Karpas-422 (cell line): Measurements from ENCODE around the gene ABCC11. TPM values are rescaled to one million over a fixed set of nuclear protein-coding genes. Genes with fewer than 3 reads are reported as not detected.

ENCODE experiments used
- DNase-seq: peaks from one replicate; pipeline ENCODE4 v3.0.0-alpha.2; 2015
- H2AFZ ChIP-seq: fragments of 200-600 bp; sonication (generic); 2 replicates; pipeline ENCODE4 v1.6.1; 2014; ENCODE audit warnings: antibody characterized with exemption, low read length, mixed read lengths
- H3K27ac ChIP-seq: fragments of 200-600 bp; sonication (generic); 2 replicates; pipeline ENCODE4 v1.5.1; 2014; ENCODE audit warnings: mild to moderate bottlenecking, low read length, moderate library complexity
- H3K27me3 ChIP-seq: fragments of 200-600 bp; sonication (generic); 2 replicates; pipeline ENCODE4 v1.6.1; 2014; ENCODE audit warnings: low read length, mixed read lengths
- H3K36me3 ChIP-seq: fragments of 200-600 bp; sonication (generic); 2 replicates; pipeline ENCODE4 v1.6.1; 2014; ENCODE audit warnings: low read length, mixed read lengths; ENCODE audit not compliant: insufficient read depth
- H3K4me1 ChIP-seq: fragments of 200-600 bp; sonication (generic); 2 replicates; pipeline ENCODE4 v1.6.1; 2014; ENCODE audit warnings: mild to moderate bottlenecking, low read length, mixed read lengths
- H3K4me2 ChIP-seq: fragments of 200-600 bp; sonication (generic); 2 replicates; pipeline ENCODE4 v1.6.1; 2014; ENCODE audit warnings: low read length, low read depth, mild to moderate bottlenecking; ENCODE audit not compliant: poor library complexity, severe bottlenecking
- H3K4me3 ChIP-seq: fragments of 200-600 bp; sonication (generic); 2 replicates; pipeline ENCODE4 v1.5.1; 2014; ENCODE audit warnings: mild to moderate bottlenecking, antibody characterized with exemption, low read length, mixed read lengths
- H3K79me2 ChIP-seq: fragments of 200-600 bp; sonication (generic); 2 replicates; pipeline ENCODE4 v1.6.1; 2014; ENCODE audit warnings: mild to moderate bottlenecking, low read length, mixed read lengths
- H3K9ac ChIP-seq: fragments of 200-600 bp; sonication (generic); 2 replicates; pipeline ENCODE4 v1.6.0; 2014; ENCODE audit warnings: low read length
- H3K9me2 ChIP-seq: fragments of 200-600 bp; sonication (generic), shearing (Covaris generic); replicated peaks from 2 replicates; pipeline ENCODE4 v1.6.0; 2014; ENCODE audit warnings: mild to moderate bottlenecking, low read length, moderate library complexity; ENCODE audit not compliant: insufficient read depth
- H3K9me3 ChIP-seq: fragments of 300-700, 200-600 bp; sonication (generic); 2 replicates; pipeline ENCODE4 v1.6.1; 2014; ENCODE audit warnings: low read length, mixed read lengths
- H4K20me1 ChIP-seq: fragments of 200-600 bp; sonication (generic); 2 replicates; pipeline ENCODE4 v1.6.1; 2014; ENCODE audit warnings: mild to moderate bottlenecking, antibody characterized with exemption, low read length, low read depth; ENCODE audit not compliant: insufficient read depth
- total RNA-seq: library from RNA; depleted of rRNA; stranded (reverse); fragments of >200 nt; shearing (Covaris generic); gene quantifications from 2 replicates; pipeline ENCODE4 v1.2.3, GENCODE V29; 2014; ENCODE audit warnings: low replicate concordance

The ABCC11 gene
- total RNA-seq, 1 experiment from 2014 or later: 0.15 TPM

- no peaks in the 10 kb centered on the region for H3K9me2 ChIP-seq
- H3K79me2 ChIP-seq: no peaks in the 10 kb centered on the region
- H3K27ac ChIP-seq: peak overlapping the region; percentile 14; the same call in 1 of the 2 replicates
- H3K9me3 ChIP-seq: no peaks in the 10 kb centered on the region
- H4K20me1 ChIP-seq: no peaks in the 10 kb centered on the region
- peak overlapping the region; percentile 19; the same call in 1 of the 2 replicates for H2AFZ ChIP-seq
- H3K4me3 ChIP-seq: peak overlapping the region; percentile 30; the same call in 1 of the 2 replicates
- H3K36me3 ChIP-seq: no peaks in the 10 kb centered on the region
- H3K4me2 ChIP-seq: peak overlapping the region; percentile 53
- peaks cover 24% of the 10 kb centered on the region for H3K4me1 ChIP-seq
- H3K27me3 ChIP-seq: no peaks in the 10 kb centered on the region
- peak; percentile 87 for DNase-seq
- peak overlapping the region; percentile 23 for H3K9ac ChIP-seq
Measured at GRCh38 chr16:48126801-48127644, 120.3 kb downstream of the ABCC11 start.

GRCh38 chr16:48125888-48126287, 121.5 kb downstream of the ABCC11 start:
- DNase-seq: no peak
- Histone ChIP-seq H3K4me3 (no peak overlapping the region), H3K27me3 (no peaks in the 10 kb centered on the region), H4K20me1 (no peaks in the 10 kb centered on the region), H3K79me2 (no peaks in the 10 kb centered on the region), H3K9ac (no peak overlapping the region), H3K4me1 (peaks cover 24% of the 10 kb centered on the region), H3K9me2 (no peaks in the 10 kb centered on the region), H3K9me3 (no peaks in the 10 kb centered on the region), H3K27ac (no peak overlapping the region), H3K4me2 (no peak overlapping the region), H3K36me3 (no peaks in the 10 kb centered on the region), H2AFZ (no peak overlapping the region)

GRCh38 chr16:48124266-48124665, 123.1 kb downstream of the ABCC11 start:
- Histone ChIP-seq H3K27me3 (no peaks in the 10 kb centered on the region), H3K9me3 (no peaks in the 10 kb centered on the region), H3K79me2 (no peaks in the 10 kb centered on the region), H3K9ac (no peak overlapping the region), H3K27ac (no peak overlapping the region), H3K4me2 (no peak overlapping the region), H3K4me1 (peaks cover 24% of the 10 kb centered on the region), H3K4me3 (no peak overlapping the region), H2AFZ (no peak overlapping the region), H4K20me1 (no peaks in the 10 kb centered on the region), H3K9me2 (no peaks in the 10 kb centered on the region), H3K36me3 (no peaks in the 10 kb centered on the region)
- no peak for DNase-seq

- Histone ChIP-seq H3K4me1 (peaks cover 17% of the 10 kb centered on the region), H3K9me3 (no peaks in the 10 kb centered on the region), H2AFZ (no peak overlapping the region), H3K4me3 (no peak overlapping the region), H3K79me2 (no peaks in the 10 kb centered on the region), H3K27ac (no peak overlapping the region), H3K9ac (no peak overlapping the region), H3K27me3 (no peaks in the 10 kb centered on the region), H4K20me1 (no peaks in the 10 kb centered on the region), H3K36me3 (no peaks in the 10 kb centered on the region), H3K9me2 (no peaks in the 10 kb centered on the region), H3K4me2 (no peak overlapping the region)
- DNase-seq: no peak
Measured at GRCh38 chr16:48123104-48123788, 124.1 kb downstream of the ABCC11 start.

- Histone ChIP-seq H3K27ac (no peak overlapping the region), H3K4me3 (no peak overlapping the region), H2AFZ (no peak overlapping the region), H3K4me2 (no peak overlapping the region), H3K4me1 (peaks cover 14% of the 10 kb centered on the region), H3K9ac (no peak overlapping the region), H3K27me3 (no peaks in the 10 kb centered on the region), H3K36me3 (no peaks in the 10 kb centered on the region), H3K9me3 (no peaks in the 10 kb centered on the region), H4K20me1 (no peaks in the 10 kb centered on the region), H3K9me2 (no peaks in the 10 kb centered on the region), H3K79me2 (no peaks in the 10 kb centered on the region)
- DNase-seq: no peak
Measured at GRCh38 chr16:48121276-48121675, 126.1 kb downstream of the ABCC11 start.

GRCh38 chr16:48118841-48119240, 128.5 kb downstream of the ABCC11 start:
- Histone ChIP-seq H3K27me3 (no peaks in the 10 kb centered on the region), H3K4me3 (no peak overlapping the region), H3K9me3 (no peaks in the 10 kb centered on the region), H3K4me1 (peaks cover 26% of the 10 kb centered on the region), H4K20me1 (no peaks in the 10 kb centered on the region), H3K79me2 (no peaks in the 10 kb centered on the region), H3K4me2 (no peak overlapping the region), H3K9ac (no peak overlapping the region), H3K27ac (no peak overlapping the region), H3K9me2 (no peaks in the 10 kb centered on the region), H3K36me3 (no peaks in the 10 kb centered on the region), H2AFZ (no peak overlapping the region)
- no peak for DNase-seq

GRCh38 chr16:48117217-48118105, 129.9 kb downstream of the ABCC11 start:
- peak; percentile 94 for DNase-seq
- no peaks in the 10 kb centered on the region for H4K20me1 ChIP-seq
- no peaks in the 10 kb centered on the region for H3K27me3 ChIP-seq
- no peaks in the 10 kb centered on the region for H3K79me2 ChIP-seq
- peak overlapping the region; percentile 31 for H3K9ac ChIP-seq
- H3K9me3 ChIP-seq: no peaks in the 10 kb centered on the region
- H3K4me1 ChIP-seq: peaks cover 39% of the 10 kb centered on the region
- H3K36me3 ChIP-seq: no peaks in the 10 kb centered on the region
- no peak overlapping the region for H3K4me2 ChIP-seq
- H2AFZ ChIP-seq: no peak overlapping the region
- no peaks in the 10 kb centered on the region for H3K9me2 ChIP-seq
- no peak overlapping the region for H3K4me3 ChIP-seq
- no peak overlapping the region for H3K27ac ChIP-seq
